Heart left ventricle (tissue), 13 donors: Measurements from ENCODE around the gene KRT35.

ENCODE experiments used
- POLR2A ChIP-seq, 2 donors: fragments of 450-650 bp; IDR thresholded peaks; one replicate each; pipeline ENCODE4 v1.6.1; 2017; ENCODE audit warnings: antibody characterized with exemption in 2 of 2, mild to moderate bottlenecking in 2 of 2, moderate library complexity in 2 of 2
- TF ChIP-seq, protein P1 (sequence below), 12 donors: fragments of 200-600 bp; sonication (generic) in 4 of 12; IDR thresholded peaks; one replicate each; pipeline versions ENCODE4 v1.5.0 to v1.8.0; 2018 to 2022; ENCODE audit warnings: antibody characterized with exemption in 12 of 12, mild to moderate bottlenecking in 5 of 12
- donor health status: ischemic (EF 13 %, LVEDD 7.1; RV severe dilation, severe dysfunction).
- donor health status: DM: no; HTN: yes; CAD: no.
- donor health status: DM: no; HTN: no; CAD: no.
- donor health status: ischemic (EF 25% LVEDD 6.9; RV normal size, moderate dysfunction).
- donor health status: ischemic (EF 25% LVEDD 5.7; RV mildly dilated, moderate dysfunction).
- donor health status: ischemic (EF 35%, LVEDD 5.7; RV mildly dilated, moderate dysfunction).
- donor health status: nonischemic (EF 11% LVEDD 7.7; RV severe dilation, severe dysfunction).
- donor health status: DM: yes; HTN: yes; CAD: no.
- donor health status: PGD.
- donor health status: ischemic (EF 29% LVEDD 5.4; RV normal size, mild dysfunction).
- donor health status: nonischemic (EF 23%, LVEDD 6.1; RV moderate dilation, normal function).

DNA sequence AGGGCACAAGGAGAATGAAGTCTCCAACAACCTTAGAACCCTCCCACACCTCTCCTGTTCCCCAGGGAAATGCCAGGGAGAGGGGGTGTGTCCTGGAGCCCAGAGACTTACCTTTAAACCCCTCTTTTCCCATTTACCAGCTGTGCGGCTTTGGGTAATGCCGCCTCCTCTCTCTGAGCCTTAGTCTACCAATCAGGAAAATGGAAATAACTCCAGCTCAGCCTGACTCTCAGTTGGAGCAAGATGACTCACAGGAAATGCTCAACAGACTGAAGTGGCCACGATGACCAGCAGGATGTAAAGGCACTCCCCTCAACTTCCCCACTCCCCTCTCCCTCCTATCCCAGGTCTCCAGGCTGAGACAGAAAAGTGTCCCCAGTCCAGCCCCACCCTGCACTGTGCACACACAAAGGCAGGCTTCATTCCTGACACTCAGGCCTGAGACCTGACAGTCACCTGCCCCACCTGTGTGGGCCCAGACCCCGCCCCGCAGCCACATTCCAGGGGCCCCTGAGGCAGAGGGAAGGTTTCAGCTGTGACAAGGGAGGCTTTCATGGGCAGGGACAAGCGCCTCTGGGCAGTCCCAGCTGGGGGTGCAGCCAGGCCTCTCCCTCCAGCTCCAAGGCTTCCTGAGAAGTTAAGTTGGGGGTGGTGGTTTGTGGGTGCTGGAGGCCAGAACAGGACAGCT, 40.8 kb upstream of the KRT35 start:
- TF ChIP-seq, protein P1, sequence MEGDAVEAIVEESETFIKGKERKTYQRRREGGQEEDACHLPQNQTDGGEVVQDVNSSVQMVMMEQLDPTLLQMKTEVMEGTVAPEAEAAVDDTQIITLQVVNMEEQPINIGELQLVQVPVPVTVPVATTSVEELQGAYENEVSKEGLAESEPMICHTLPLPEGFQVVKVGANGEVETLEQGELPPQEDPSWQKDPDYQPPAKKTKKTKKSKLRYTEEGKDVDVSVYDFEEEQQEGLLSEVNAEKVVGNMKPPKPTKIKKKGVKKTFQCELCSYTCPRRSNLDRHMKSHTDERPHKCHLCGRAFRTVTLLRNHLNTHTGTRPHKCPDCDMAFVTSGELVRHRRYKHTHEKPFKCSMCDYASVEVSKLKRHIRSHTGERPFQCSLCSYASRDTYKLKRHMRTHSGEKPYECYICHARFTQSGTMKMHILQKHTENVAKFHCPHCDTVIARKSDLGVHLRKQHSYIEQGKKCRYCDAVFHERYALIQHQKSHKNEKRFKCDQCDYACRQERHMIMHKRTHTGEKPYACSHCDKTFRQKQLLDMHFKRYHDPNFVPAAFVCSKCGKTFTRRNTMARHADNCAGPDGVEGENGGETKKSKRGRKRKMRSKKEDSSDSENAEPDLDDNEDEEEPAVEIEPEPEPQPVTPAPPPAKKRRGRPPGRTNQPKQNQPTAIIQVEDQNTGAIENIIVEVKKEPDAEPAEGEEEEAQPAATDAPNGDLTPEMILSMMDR (IDR thresholded peaks at IDR 0.05) = no peak
- TF ChIP-seq POLR2A (IDR thresholded peaks at IDR 0.05) = no peak
